MM.1S (cell line): ENCODE measurements around the gene TIAM1.

Experiments
- DNase-seq: peaks from one replicate; pipeline ENCODE4 v3.0.0-alpha.2; 2015
- H2AFZ ChIP-seq: fragments of 300-600 bp; sonication (generic); 2 replicates; pipeline ENCODE4 v1.6.0; 2016; ENCODE audit warnings: antibody characterized with exemption, low read length
- H3F3A ChIP-seq: fragments of 300-600 bp; sonication (generic); 2 replicates; pipeline ENCODE4 v1.6.1; 2016; ENCODE audit warnings: mild to moderate bottlenecking, antibody characterized with exemption, low read length, moderate library complexity, mixed read lengths; ENCODE audit not compliant: insufficient read depth
- H3K27ac ChIP-seq: fragments of 300-600 bp; sonication (generic); 2 replicates; pipeline ENCODE4 v1.5.1; 2016; ENCODE audit warnings: mild to moderate bottlenecking, low read length
- H3K27me3 ChIP-seq: fragments of 300-600 bp; sonication (generic); replicated peaks from 2 replicates; pipeline ENCODE4 v1.6.0; 2016; ENCODE audit warnings: low read length; ENCODE audit not compliant: insufficient read depth
- H3K36me3 ChIP-seq: fragments of 300-600 bp; sonication (generic); replicated peaks from 2 replicates; pipeline ENCODE4 v1.6.1; 2016; ENCODE audit warnings: mild to moderate bottlenecking, low read length, mixed read lengths; ENCODE audit not compliant: insufficient read depth
- H3K4me1 ChIP-seq: fragments of 300-600 bp; sonication (generic); 2 replicates; pipeline ENCODE4 v1.6.1; 2016; ENCODE audit warnings: low read length, mixed read lengths
- H3K4me2 ChIP-seq: fragments of 300-600 bp; sonication (generic); 2 replicates; pipeline ENCODE4 v1.6.0; 2016; ENCODE audit warnings: low read depth, low read length
- H3K4me3 ChIP-seq: fragments of 300-600 bp; sonication (generic); 2 replicates; pipeline ENCODE4 v1.5.1; 2016; ENCODE audit warnings: low read length, mixed read lengths
- H3K79me2 ChIP-seq: fragments of 300-600 bp; sonication (generic); 2 replicates; pipeline ENCODE4 v1.6.1; 2016; ENCODE audit warnings: mixed run types, low read length, mixed read lengths
- H3K9ac ChIP-seq: fragments of 300-600 bp; sonication (generic); 2 replicates; pipeline ENCODE4 v1.6.1; 2016; ENCODE audit warnings: low read length, mixed read lengths
- H3K9me2 ChIP-seq: fragments of 300-600 bp; sonication (generic); replicated peaks from 2 replicates; pipeline ENCODE4 v1.6.1; 2016; ENCODE audit warnings: mild to moderate bottlenecking, low read length, mixed read lengths; ENCODE audit not compliant: insufficient read depth
- H3K9me3 ChIP-seq: fragments of 300-600 bp; sonication (generic); replicated peaks from 2 replicates; pipeline ENCODE4 v1.6.1; 2016; ENCODE audit warnings: mild to moderate bottlenecking, low read length, mixed read lengths; ENCODE audit not compliant: insufficient read depth
- H4K20me1 ChIP-seq: fragments of 300-600 bp; sonication (generic); 2 replicates; pipeline ENCODE4 v1.6.1; 2016; ENCODE audit warnings: mild to moderate bottlenecking, low read length, moderate library complexity, mixed read lengths; ENCODE audit not compliant: insufficient read depth
- CTCF ChIP-seq: fragments of 300-600 bp; sonication (generic); IDR thresholded peaks from 2 replicates; pipeline ENCODE4 v1.5.1; 2016; ENCODE audit warnings: antibody characterized with exemption, low read length, mixed read lengths
- EZH2 ChIP-seq: fragments of 300-600 bp; sonication (generic); optimal IDR thresholded peaks from 2 replicates; pipeline ENCODE3; 2017; ENCODE audit warnings: low read depth, mild to moderate bottlenecking, antibody characterized with exemption, low read length, mixed read lengths
- EZH2phosphoT487 ChIP-seq: fragments of 300-600 bp; sonication (generic); IDR thresholded peaks from 2 replicates; pipeline ENCODE4 v1.6.1; 2018; ENCODE audit warnings: antibody characterized with exemption, low read length

The TIAM1 gene

GRCh38 chr21:31151156-31152045, 192.7 kb downstream of the TIAM1 start:
- H3F3A ChIP-seq, result no peaks in the 10 kb centered on the region
- DNase-seq, result no peak
- H4K20me1 ChIP-seq, result no peaks in the 10 kb centered on the region
- no peak overlapping the region for H3K4me2 ChIP-seq
- no peak overlapping the region for H3K4me3 ChIP-seq
- no peaks in the 10 kb centered on the region for H3K79me2 ChIP-seq
- H3K9me3 ChIP-seq, result no peaks in the 10 kb centered on the region
- H3K36me3 ChIP-seq, result no peaks in the 10 kb centered on the region
- no peak overlapping the region for H2AFZ ChIP-seq
- TF ChIP-seq EZH2phosphoT487, result no peak
- TF ChIP-seq CTCF, result no peak
- TF ChIP-seq EZH2, result no peak
- H3K27ac ChIP-seq, result no peak overlapping the region
- H3K9ac ChIP-seq, result no peak overlapping the region
- no peaks in the 10 kb centered on the region for H3K27me3 ChIP-seq
- peaks cover 11% of the 10 kb centered on the region; the same call in 1 of the 2 replicates for H3K4me1 ChIP-seq
- H3K9me2 ChIP-seq, result no peaks in the 10 kb centered on the region

- H2AFZ ChIP-seq, result no peak overlapping the region
- 0 out of 2 replicates have a peak, but pooled peaks cover under 1% of the 10 kb centered on the region for H3K4me1 ChIP-seq
- no peak for TF ChIP-seq CTCF
- no peak for TF ChIP-seq EZH2
- no peak for TF ChIP-seq EZH2phosphoT487
- no peak overlapping the region for H3K4me2 ChIP-seq
- H3K9me3 ChIP-seq, result no peaks in the 10 kb centered on the region
- H3K27me3 ChIP-seq, result no peaks in the 10 kb centered on the region
- H3K4me3 ChIP-seq, result no peak overlapping the region
- no peaks in the 10 kb centered on the region; the same call in 1 of the 2 replicates for H3K36me3 ChIP-seq
- no peak overlapping the region for H3K9ac ChIP-seq
- no peaks in the 10 kb centered on the region for H3K9me2 ChIP-seq
- no peak overlapping the region for H3K27ac ChIP-seq
- H3K79me2 ChIP-seq, result no peaks in the 10 kb centered on the region
- no peaks in the 10 kb centered on the region for H4K20me1 ChIP-seq
- no peaks in the 10 kb centered on the region for H3F3A ChIP-seq
- DNase-seq, result no peak
These were observed 198.8 kb downstream of the TIAM1 start for GRCh38 chr21:31145274-31145673.

DNA sequence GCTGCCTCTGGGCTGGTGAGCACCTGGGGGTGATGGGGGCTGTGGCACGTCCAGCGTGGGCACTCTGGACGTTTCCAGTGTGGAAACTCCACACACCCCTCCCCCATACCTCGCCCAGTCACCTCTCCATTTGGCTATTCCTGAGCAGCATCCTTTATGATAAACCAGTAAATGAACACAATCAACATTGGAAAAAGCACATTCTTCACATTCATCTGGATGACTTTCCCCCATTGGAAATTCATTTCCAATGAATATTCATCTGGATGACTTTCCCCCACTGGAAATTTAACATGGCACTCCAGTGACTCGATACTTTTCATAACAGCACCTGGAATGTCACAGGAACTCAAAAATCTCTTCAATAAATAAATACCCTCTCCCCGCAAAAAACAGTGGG, 201.0 kb downstream of the TIAM1 start:
- TF ChIP-seq EZH2, result no peak
- TF ChIP-seq CTCF, result no peak
- TF ChIP-seq EZH2phosphoT487, result no peak
- H3K9ac ChIP-seq, result no peak overlapping the region
- H3K4me1 ChIP-seq, result no peaks in the 10 kb centered on the region
- no peaks in the 10 kb centered on the region for H4K20me1 ChIP-seq
- DNase-seq, result no peak
- no peak overlapping the region for H3K4me2 ChIP-seq
- no peaks in the 10 kb centered on the region; the same call in 1 of the 2 replicates for H3K36me3 ChIP-seq
- no peaks in the 10 kb centered on the region for H3F3A ChIP-seq
- no peak overlapping the region for H3K4me3 ChIP-seq
- H3K79me2 ChIP-seq, result no peaks in the 10 kb centered on the region
- H3K9me2 ChIP-seq, result no peaks in the 10 kb centered on the region
- no peak overlapping the region for H3K27ac ChIP-seq
- no peaks in the 10 kb centered on the region for H3K27me3 ChIP-seq
- H2AFZ ChIP-seq, result no peak overlapping the region
- no peaks in the 10 kb centered on the region for H3K9me3 ChIP-seq
